Heart left ventricle (tissue), 16 donors: ENCODE results near the gene ZNF408. TPM values are rescaled to one million over a fixed set of nuclear protein-coding genes. Genes with fewer than 3 reads are reported as not detected.

Experiments
- ATAC-seq, 4 donors: fragments of 200-7000 bp; cut with Tn5 transposase; one replicate each; pipeline ENCODE4 v1.9.1; 2020 to 2022; ENCODE audit warnings: moderate library complexity in 4 of 4, mild to moderate bottlenecking in 3 of 4, moderate number of reproducible peaks in 1 of 4
- DNase-seq, 5 donors: peaks; one replicate each; pipeline ENCODE4 v3.0.0-alpha.2; 2020
- H3K27ac ChIP-seq, 12 donors: fragments of 200-600 bp; sonication (generic) in 4 of 12; one replicate each; pipeline versions ENCODE4 v1.5.0 to v1.8.0; 2016 to 2022; ENCODE audit warnings: mild to moderate bottlenecking in 2 of 12
- H3K27me3 ChIP-seq, 9 donors: fragments of 200-600 bp; sonication (generic) in 2 of 9; one replicate each; pipeline versions ENCODE4 v1.5.1 to v1.8.0; 2016 to 2022; ENCODE audit warnings: mild to moderate bottlenecking in 3 of 9
- H3K36me3 ChIP-seq, 9 donors: fragments of 200-600 bp; sonication (generic) in 2 of 9; one replicate each; pipeline versions ENCODE4 v1.5.0 to v1.8.0; 2018 to 2022; ENCODE audit warnings: mild to moderate bottlenecking in 2 of 9
- H3K4me1 ChIP-seq, 12 donors: fragments of 200-600 bp; sonication (generic) in 4 of 12; one replicate each; pipeline versions ENCODE4 v1.5.0 to v1.8.0; 2016 to 2022; ENCODE audit warnings: mild to moderate bottlenecking in 3 of 12
- H3K4me3 ChIP-seq, 12 donors: fragments of 200-600 bp; sonication (generic) in 4 of 12; one replicate each; pipeline versions ENCODE4 v1.5.0 to v1.8.0; 2017 to 2022; ENCODE audit warnings: mild to moderate bottlenecking in 9 of 12, moderate library complexity in 4 of 12
- H3K9me3 ChIP-seq, 12 donors: fragments of 200-600 bp; sonication (generic) in 4 of 12; one replicate each; pipeline versions ENCODE4 v1.5.0 to v1.8.0; 2016 to 2022; ENCODE audit warnings: mild to moderate bottlenecking in 1 of 12
- CTCF ChIP-seq, 12 donors: fragments of 200-600 bp; sonication (generic) in 4 of 12; IDR thresholded peaks; one replicate each; pipeline versions ENCODE4 v1.5.0 to v1.8.0; 2018 to 2022; ENCODE audit warnings: antibody characterized with exemption in 12 of 12, mild to moderate bottlenecking in 5 of 12
- POLR2A ChIP-seq, 2 donors: fragments of 450-650 bp; IDR thresholded peaks; one replicate each; pipeline ENCODE4 v1.6.1; 2017; ENCODE audit warnings: antibody characterized with exemption in 2 of 2, mild to moderate bottlenecking in 2 of 2, moderate library complexity in 2 of 2
- WGBS, 4 donors: extraction: QIAGEN DNeasy Blood & Tissue Kit in 2 of 4; methylation state at CpG; one replicate each; pipeline versions ENCODE4 v1.1.5 to v1.1.7; 2013 to 2018; 5-methylcytosine and 5-hydroxymethylcytosine counted together
- intact Hi-C, 10 donors: fragments of 100-400 bp; cut with DNase I; formaldehyde crosslinking; loops; one replicate each; pipeline versions ENCODE4 v1.11.1 to v1.14.2; 2022
- polyA plus RNA-seq, 2 donors: library from polyadenylated mRNA; stranded (reverse); fragments of 200-250 nt; gene quantifications; one replicate each; pipeline ENCODE4 v1.2.3, GENCODE V29; 2013
- total RNA-seq, 9 donors: library from RNA; depleted of rRNA in 2 of 9; stranded (reverse); fragments of >200 nt in 2 of 9; fragmentation: NEBNext Ultra II Directional in 3 of 9; extraction: Animal tissue kit (Norgen Biotek cat#: 25700) in 3 of 9; gene quantifications; one replicate each; pipeline versions ENCODE4 v1.1.0 to v1.2.4, GENCODE V29; 2016 to 2023
- donor health status: ischemic (EF 13 %, LVEDD 7.1; RV severe dilation, severe dysfunction).
- donor health status: healthy with polysubstance abuse.
- donor health status: DM: no; HTN: yes; CAD: no.
- donor health status: DM: no; HTN: no; CAD: no.
- donor health status: ischemic (EF 25% LVEDD 6.9; RV normal size, moderate dysfunction).
- donor health status: ischemic (EF 25% LVEDD 5.7; RV mildly dilated, moderate dysfunction).
- donor health status: healthy.
- donor health status: DM: yes; HTN: yes; CAD: no.
- donor health status: ischemic (EF 35%, LVEDD 5.7; RV mildly dilated, moderate dysfunction).
- donor health status: nonischemic (EF 11% LVEDD 7.7; RV severe dilation, severe dysfunction).
- donor health status: DM: yes; HTN: yes; CAD: no.
- donor health status: PGD.
- donor health status: ischemic (EF 29% LVEDD 5.4; RV normal size, mild dysfunction).
- donor health status: nonischemic (EF 23%, LVEDD 6.1; RV moderate dilation, normal function).

Gene ZNF408
- total and polyA plus RNA-seq, 11 donors: 5.3 to 10.0 (median 7.1) TPM

DNA sequence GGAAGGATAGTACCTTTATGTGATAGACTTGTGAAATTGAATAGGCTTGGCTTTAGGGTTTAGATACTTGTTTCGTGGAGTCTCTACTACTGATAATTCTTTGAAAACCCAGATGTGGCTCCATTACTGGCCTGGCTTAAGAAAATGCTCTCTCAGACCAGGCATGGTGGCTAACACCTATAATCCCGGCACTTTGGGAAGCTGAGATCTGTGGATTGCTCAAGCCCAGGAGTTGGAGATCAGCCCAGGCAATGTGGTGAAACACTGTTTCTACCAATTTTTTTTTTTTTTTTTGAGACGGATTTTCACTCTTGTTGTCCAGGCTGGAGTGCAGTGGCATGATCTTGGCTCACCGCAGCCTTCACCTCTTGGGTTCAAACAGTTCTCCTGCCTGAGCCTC lies 42.6 kb upstream of the ZNF408 start:
- H3K4me1 ChIP-seq: peaks cover 0 to 29% (median 8%) of the 10 kb centered on the region in 12 donors
- DNase-seq (peak in 1 of 5 donors; percentile 61), ATAC-seq (peak in 2 of 4 donors; percentile 59 to 64)
- no peak overlapping the region for H3K4me3 ChIP-seq
- H3K36me3 ChIP-seq: peaks cover 0 to 100% (median 93%) of the 10 kb centered on the region in 9 donors
- H3K27me3 ChIP-seq: no peaks in the 10 kb centered on the region
- H3K27ac ChIP-seq: peak overlapping the region in 8 of 12 donors; percentile 1 to 46 (median 26)
- intact Hi-C loops: no loop called here
- 83 to 86% (median 86%) methylated on average over 4 of the region's 4 CpGs for WGBS, 4 donors
- no peaks in the 10 kb centered on the region for H3K9me3 ChIP-seq
- no peak for TF ChIP-seq POLR2A (IDR thresholded peaks at IDR 0.05)
- no peak for TF ChIP-seq CTCF (IDR thresholded peaks at IDR 0.05)

- ATAC-seq: peak in 2 of 4 donors; percentile 38 to 50
- intact Hi-C loops: no loop called here
- Histone ChIP-seq H3K9me3 (no peaks in the 10 kb centered on the region), H3K4me3 (no peak overlapping the region), H3K4me1 (peaks cover 3 to 44% (median 14%) of the 10 kb centered on the region in 12 donors), H3K27me3 (no peaks in the 10 kb centered on the region), H3K36me3 (peaks cover 0 to 99% (median 93%) of the 10 kb centered on the region in 9 donors), H3K27ac (peak overlapping the region in 4 of 12 donors; percentile 21 to 46 (median 34))
- TF ChIP-seq CTCF (IDR thresholded peaks at IDR 0.05): no peak
- no peak for TF ChIP-seq POLR2A (IDR thresholded peaks at IDR 0.05)
- 71 to 87% (median 84%) methylated on average over 1 of the region's 1 CpG for WGBS, 4 donors
- no peak for DNase-seq
These were observed 40.9 kb upstream of the ZNF408 start for GRCh38 chr11:46659908-46660307.

GRCh38 chr11:46661836-46662235 lies 39.0 kb upstream of the ZNF408 start:
- Histone ChIP-seq H3K4me3 (no peak overlapping the region), H3K9me3 (no peaks in the 10 kb centered on the region), H3K27me3 (no peaks in the 10 kb centered on the region), H3K4me1 (peaks cover 3 to 62% (median 25%) of the 10 kb centered on the region in 12 donors), H3K27ac (peak overlapping the region in 3 of 12 donors; percentile 15 to 36 (median 26)), H3K36me3 (peaks cover 0 to 98% (median 93%) of the 10 kb centered on the region in 9 donors)
- DNase-seq (no peak), ATAC-seq (no peak)
- no peak for TF ChIP-seq CTCF (IDR thresholded peaks at IDR 0.05)
- no peak for TF ChIP-seq POLR2A (IDR thresholded peaks at IDR 0.05)
- intact Hi-C loops: no loop called here

GRCh38 chr11:46662366-46662765 lies 38.5 kb upstream of the ZNF408 start:
- H3K4me1 ChIP-seq: peaks cover 3 to 64% (median 29%) of the 10 kb centered on the region in 12 donors
- intact Hi-C loops: no loop called here
- H3K4me3 ChIP-seq: no peak overlapping the region
- ATAC-seq (no peak), DNase-seq (no peak)
- peaks cover 0 to 95% (median 92%) of the 10 kb centered on the region in 9 donors for H3K36me3 ChIP-seq
- peak overlapping the region in 1 of 12 donors; percentile 15 for H3K27ac ChIP-seq
- no peaks in the 10 kb centered on the region for H3K9me3 ChIP-seq
- TF ChIP-seq CTCF (IDR thresholded peaks at IDR 0.05): no peak
- no peak for TF ChIP-seq POLR2A (IDR thresholded peaks at IDR 0.05)
- no peaks in the 10 kb centered on the region for H3K27me3 ChIP-seq
